Erythroblast (primary cell): ENCODE data around the gene INCENP.
"Not testable (repeated sequence)": the region's sequence is repeated elsewhere in the genome, so short reads cannot be mapped to it uniquely, and the experiment has no call there.

Experiments used
- DNase-seq, 2 experiments: peaks; one replicate each; lab custom pipeline; 2025; lab: John Stamatoyannopoulos, UW
- GATA1 ChIP-seq: IDR thresholded peaks from 2 replicates; pipeline ENCODE4 v1.6.1; 2011; ENCODE audit warnings: low read depth, mild to moderate bottlenecking, control low read depth, low read length, moderate library complexity
- POLR2A ChIP-seq: IDR thresholded peaks from 2 replicates; pipeline ENCODE4 v1.6.1; 2011; ENCODE audit warnings: mild to moderate bottlenecking, low read length

INCENP gene

DNA sequence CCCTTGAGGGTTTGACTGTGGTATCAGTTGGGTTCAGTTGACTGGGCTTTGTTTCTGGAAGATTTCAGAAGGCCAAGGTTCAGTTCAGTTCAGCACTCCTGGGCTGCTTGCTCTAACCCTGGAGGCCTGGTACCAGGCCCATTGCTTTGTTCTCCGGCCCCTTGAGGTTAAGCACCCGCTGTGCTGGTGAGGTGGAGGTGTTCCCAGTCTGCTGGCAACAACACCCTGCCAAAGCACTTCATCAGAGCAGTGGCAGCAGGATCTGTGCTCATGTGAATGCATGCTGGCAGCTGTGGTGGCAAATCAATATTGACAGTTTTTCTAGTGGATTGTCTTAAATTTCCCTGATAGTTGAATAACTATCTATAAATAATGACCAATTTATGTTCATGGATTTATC is 62.4 kb downstream of the INCENP start:
- DNase-seq, result no peak
- TF ChIP-seq POLR2A, result no peak
- no peak for TF ChIP-seq GATA1

DNA sequence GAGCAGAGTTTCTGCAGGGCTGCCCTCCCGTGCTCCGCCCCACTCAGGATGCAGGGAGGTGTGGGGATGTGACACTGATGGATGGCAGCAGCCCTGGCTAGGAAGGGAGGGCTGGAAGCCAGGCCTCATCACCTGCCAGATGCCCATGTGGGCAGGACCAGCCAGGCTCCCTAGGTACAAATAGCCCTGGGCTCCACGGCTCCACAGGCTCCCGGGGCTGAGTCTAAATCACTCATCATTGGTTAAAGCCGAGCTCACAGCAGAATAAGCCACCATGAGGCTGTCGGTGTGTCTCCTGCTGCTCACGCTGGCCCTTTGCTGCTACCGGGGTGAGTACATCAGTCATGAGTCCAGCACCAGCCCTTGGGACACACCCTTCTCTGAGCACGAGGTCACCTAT is 66.2 kb downstream of the INCENP start, which contains the start of gene SCGB1D1:
TSS of gene SCGB1D1 (plus strand) at position 206 of the 400 bp plus-strand sequence. CDS start at position 275, 69 bp downstream.
- no peak for DNase-seq
- TF ChIP-seq POLR2A (no peak), GATA1 (no peak)

DNA sequence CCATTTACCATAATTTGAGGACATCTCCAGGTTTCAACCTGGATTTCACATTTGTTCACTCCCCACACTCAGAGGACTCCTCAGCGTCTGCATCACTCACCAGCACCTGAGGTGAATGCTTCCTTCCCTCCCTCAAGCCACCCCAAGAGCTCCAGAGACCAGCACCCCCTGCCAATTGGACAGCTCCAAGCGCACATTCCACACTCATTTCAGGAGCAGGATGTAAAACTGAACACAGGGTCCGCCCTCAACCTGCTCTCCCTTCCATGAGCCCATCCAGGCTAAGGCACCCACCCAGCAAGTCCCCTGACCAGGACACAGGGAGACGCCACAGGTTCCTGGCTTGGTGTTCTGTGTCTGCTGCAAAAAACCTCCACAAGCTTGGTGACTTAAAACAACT is 70.1 kb downstream of the INCENP start:
- no peak for DNase-seq
- no peak for TF ChIP-seq POLR2A
- no peak for TF ChIP-seq GATA1

DNA sequence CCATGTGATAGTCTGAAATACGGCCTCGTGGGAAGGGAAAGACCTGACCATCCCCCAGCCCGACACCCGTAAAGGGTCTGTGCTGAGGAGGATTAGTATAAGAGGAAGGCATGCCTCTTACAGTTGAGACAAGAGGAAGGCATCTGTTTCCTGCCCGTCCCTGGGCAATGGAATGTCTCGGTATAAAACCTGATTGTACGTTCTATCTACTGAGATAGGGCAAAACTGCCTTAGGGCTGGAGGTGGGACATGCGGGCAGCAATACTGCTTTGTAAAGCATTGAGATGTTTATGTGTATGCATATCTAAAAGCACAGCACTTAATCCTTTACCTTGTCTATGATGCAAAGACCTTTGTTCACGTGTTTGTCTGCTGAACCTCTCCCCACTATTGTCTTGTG is 71.2 kb downstream of the INCENP start:
- DNase-seq, result not testable (repeated sequence)

DNA sequence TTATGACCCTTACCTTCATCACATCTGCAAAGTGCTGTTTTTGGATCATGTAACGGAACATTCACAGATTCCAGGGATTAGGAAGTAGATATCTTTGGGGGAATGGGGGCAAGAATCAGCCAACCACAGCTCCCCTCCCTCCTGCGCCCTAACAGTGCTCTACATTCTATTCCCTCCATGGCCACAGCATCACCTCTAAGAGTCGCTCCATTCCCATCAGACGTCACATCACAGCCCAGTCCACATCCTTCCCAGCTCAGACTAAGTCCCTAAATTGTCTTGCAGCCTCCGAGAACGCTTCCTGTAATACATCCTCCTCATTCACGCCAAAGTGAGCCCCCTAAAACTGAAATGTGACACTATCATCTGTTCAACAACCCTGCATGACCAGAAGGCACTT is 72.1 kb downstream of the INCENP start:
- TF ChIP-seq POLR2A, result no peak
- no peak for TF ChIP-seq GATA1
- DNase-seq, result no peak

DNA sequence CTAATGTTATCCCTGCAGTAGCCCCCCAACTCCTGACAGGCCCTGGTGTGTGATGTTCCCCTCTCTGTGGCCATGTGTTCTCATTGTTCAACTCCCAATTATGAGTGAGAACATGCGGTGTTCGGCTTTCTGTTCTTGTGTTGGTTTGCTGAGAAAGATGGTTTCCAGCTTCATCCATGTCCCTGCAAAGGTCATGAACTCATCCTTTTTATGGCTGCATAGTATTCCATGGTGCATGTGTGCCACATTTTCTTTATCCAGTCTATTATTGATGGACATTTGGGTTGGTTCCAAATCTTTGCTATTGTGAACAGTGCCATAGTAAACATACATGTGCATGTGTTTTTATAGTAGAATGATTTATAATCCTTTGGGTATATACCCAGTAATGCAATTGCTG is 73.6 kb downstream of the INCENP start:
- DNase-seq, result not testable (repeated sequence)

DNA sequence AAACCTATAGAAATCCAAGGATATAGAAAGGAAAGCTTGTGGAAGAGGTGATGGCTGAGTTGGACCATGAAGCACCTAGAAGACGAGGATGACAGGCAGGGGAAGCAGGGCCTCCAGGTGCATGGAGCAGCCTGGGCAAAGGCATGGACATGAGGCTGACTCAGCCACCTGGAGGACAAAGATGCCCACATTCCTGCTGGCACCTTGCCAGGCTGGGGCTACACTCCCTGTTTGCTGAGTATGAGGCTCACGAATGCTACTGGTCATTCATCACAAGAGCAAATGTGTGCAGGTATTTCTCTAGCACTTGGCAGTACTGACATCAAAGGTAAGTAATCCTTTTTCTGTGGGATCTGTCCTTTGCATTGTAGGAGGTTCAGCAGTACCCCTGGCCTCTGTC is 77.6 kb downstream of the INCENP start:
- no peak for DNase-seq
- TF ChIP-seq POLR2A (no peak), GATA1 (no peak)
